ENCODE measurements around the gene SAMHD1. TPM values are rescaled to one million over a fixed set of nuclear protein-coding genes. Genes with fewer than 3 reads are reported as not detected.

SAMHD1 gene
- total and polyA plus RNA-seq, 7 donors = 17.0 to 36.4 (median 26.2) TPM

GRCh38 chr20:36904690-36905089, 46.8 kb downstream of the SAMHD1 start:
- intact Hi-C loops (cut with DNase I) = no loop called here
- ATAC-seq = no peak

GRCh38 chr20:36895036-36895435, 56.5 kb downstream of the SAMHD1 start:
- Histone ChIP-seq H3K27me3 (ENCODE audit: insufficient read depth in 3 of 3, low read length in 2 of 3) (no peaks in the 10 kb centered on the region), H3K9me3 (no peaks in the 10 kb centered on the region), H3K36me3 (ENCODE audit: insufficient read depth in 1 of 2, low read depth in 1 of 2) (peaks cover 14 to 89% of the 10 kb centered on the region in 2 donors), H3K4me3 (no peak overlapping the region), H3K4me1 (no peaks in the 10 kb centered on the region), H3K27ac (no peak overlapping the region)
- ATAC-seq = no peak
- intact Hi-C loops (cut with DNase I) = no loop called here
- DNase-seq = no peak
- 79 to 87% (median 81%) methylated on average over 2 of the region's 2 CpGs for WGBS, 3 donors
- no peak for TF ChIP-seq CTCF (IDR thresholded peaks at IDR 0.05)

More at GRCh38 chr20:36904690-36905089, 46.8 kb downstream of the SAMHD1 start:
- Histone ChIP-seq H3K9me3 (no peaks in the 10 kb centered on the region), H3K27me3 (ENCODE audit: insufficient read depth in 3 of 3, low read length in 2 of 3) (no peaks in the 10 kb centered on the region), H3K36me3 (ENCODE audit: insufficient read depth in 1 of 2, low read depth in 1 of 2) (peaks cover 4 to 88% of the 10 kb centered on the region in 2 donors), H3K4me3 (no peak overlapping the region), H3K4me1 (no peaks in the 10 kb centered on the region), H3K27ac (no peak overlapping the region)
- no peak for TF ChIP-seq CTCF (IDR thresholded peaks at IDR 0.05)
- no peak for DNase-seq
- 95 to 98% (median 97%) methylated on average over 2 of the region's 2 CpGs for WGBS, 3 donors

GRCh38 chr20:36893801-36894200, 57.7 kb downstream of the SAMHD1 start:
- intact Hi-C loops (cut with DNase I) = no loop called here
- peaks cover 12 to 80% of the 10 kb centered on the region in 2 donors for H3K36me3 ChIP-seq (ENCODE audit: insufficient read depth in 1 of 2, low read depth in 1 of 2)
- 88 to 95% (median 89%) methylated on average over 3 of the region's 3 CpGs for WGBS, 3 donors

GRCh38 chr20:36891211-36891610, 60.3 kb downstream of the SAMHD1 start:
- H3K36me3 ChIP-seq (ENCODE audit: insufficient read depth in 1 of 2, low read depth in 1 of 2) = peaks cover 8 to 56% of the 10 kb centered on the region in 2 donors
- intact Hi-C loops (cut with DNase I) = no loop called here
- no peaks in the 10 kb centered on the region for H3K27me3 ChIP-seq (ENCODE audit: insufficient read depth in 3 of 3, low read length in 2 of 3)
- WGBS, 3 donors = 89 to 92% (median 91%) methylated on average over 4 of the region's 4 CpGs
- no peak overlapping the region for H3K4me3 ChIP-seq
- no peak overlapping the region for H3K27ac ChIP-seq
- no peak for DNase-seq
- no peak for ATAC-seq
- H3K4me1 ChIP-seq = no peaks in the 10 kb centered on the region
- H3K9me3 ChIP-seq = no peaks in the 10 kb centered on the region
- TF ChIP-seq CTCF (IDR thresholded peaks at IDR 0.05) = no peak

More at GRCh38 chr20:36893801-36894200, 57.7 kb downstream of the SAMHD1 start:
- Histone ChIP-seq H3K4me1 (no peaks in the 10 kb centered on the region), H3K27me3 (ENCODE audit: insufficient read depth in 3 of 3, low read length in 2 of 3) (no peaks in the 10 kb centered on the region), H3K9me3 (no peaks in the 10 kb centered on the region), H3K27ac (no peak overlapping the region), H3K4me3 (no peak overlapping the region)
- DNase-seq (no peak), ATAC-seq (no peak)
- no peak for TF ChIP-seq CTCF (IDR thresholded peaks at IDR 0.05)

GRCh38 chr20:36890586-36890985, 60.9 kb downstream of the SAMHD1 start:
- no peak for TF ChIP-seq CTCF (IDR thresholded peaks at IDR 0.05)
- WGBS, 3 donors = 82 to 89% (median 85%) methylated on average over 9 of the region's 9 CpGs
- no peak overlapping the region for H3K4me3 ChIP-seq
- H3K36me3 ChIP-seq (ENCODE audit: insufficient read depth in 1 of 2, low read depth in 1 of 2) = peaks cover 8 to 50% of the 10 kb centered on the region in 2 donors
- ATAC-seq (no peak), DNase-seq (no peak)
- H3K4me1 ChIP-seq = no peaks in the 10 kb centered on the region
- no peak overlapping the region for H3K27ac ChIP-seq
- H3K9me3 ChIP-seq = no peaks in the 10 kb centered on the region
- intact Hi-C loops (cut with DNase I) = no loop called here
- H3K27me3 ChIP-seq (ENCODE audit: insufficient read depth in 3 of 3, low read length in 2 of 3) = no peaks in the 10 kb centered on the region
